ENCODE results near the gene YTHDC2. TPM values are rescaled to one million over a fixed set of nuclear protein-coding genes. Genes with fewer than 3 reads are reported as not detected.

YTHDC2 gene
- polyA plus RNA-seq, 2 donors = 7.5 to 8.9 TPM

GRCh38 chr5:113514289-113514635 is 768 bp downstream of the YTHDC2 start:
- Histone ChIP-seq H3K9me3 (ENCODE audit: control insufficient read depth in 2 of 2, insufficient read depth in 1 of 2, low read depth in 1 of 2, low read length in 1 of 2) (no peaks in the 10 kb centered on the region), H3K36me3 (ENCODE audit: control insufficient read depth in 2 of 2, insufficient read depth in 2 of 2, low read length in 1 of 2) (peaks cover 0 to 2% of the 10 kb centered on the region in 2 donors), H3K4me3 (ENCODE audit: low read depth in 1 of 2, low read length in 2 of 2) (peak overlapping the region; percentile 81 to 90), H3K4me1 (ENCODE audit: control insufficient read depth in 2 of 2, insufficient read depth in 2 of 2, low read length in 1 of 2) (no peaks in the 10 kb centered on the region), H3K27me3 (ENCODE audit: control insufficient read depth in 1 of 2, insufficient read depth in 2 of 2, low read length in 2 of 2) (no peaks in the 10 kb centered on the region), H3K27ac (ENCODE audit: low read depth in 2 of 2, low read length in 1 of 2) (peak overlapping the region in 1 of 2 donors; percentile 97)
- WGBS, 2 donors = 9 to 10% methylated on average over 9 of the region's 9 CpGs

DNA sequence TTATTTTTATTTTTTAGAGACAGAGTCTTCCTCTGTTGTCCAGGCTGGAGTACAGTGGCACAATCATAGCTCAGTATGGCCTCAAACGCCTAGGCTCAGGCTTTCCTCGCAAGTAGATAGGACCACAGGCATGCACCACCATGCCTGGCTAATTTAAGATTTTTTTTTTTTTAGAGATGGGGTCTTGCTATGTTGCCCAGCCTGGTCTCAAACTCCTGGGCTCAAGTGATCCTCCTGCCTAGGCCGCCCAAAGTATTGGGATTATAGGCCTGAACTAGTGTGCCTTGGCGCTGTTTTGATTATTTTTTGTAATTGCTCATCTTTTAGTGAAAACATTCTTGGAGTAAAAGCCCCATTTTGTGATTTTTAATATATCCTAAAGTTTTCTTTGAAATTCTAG is 5.4 kb downstream of the YTHDC2 start:
- Histone ChIP-seq H3K27me3 (ENCODE audit: control insufficient read depth in 1 of 2, insufficient read depth in 2 of 2, low read length in 2 of 2) (no peaks in the 10 kb centered on the region), H3K9me3 (ENCODE audit: control insufficient read depth in 2 of 2, insufficient read depth in 1 of 2, low read depth in 1 of 2, low read length in 1 of 2) (no peaks in the 10 kb centered on the region), H3K4me3 (ENCODE audit: low read depth in 1 of 2, low read length in 2 of 2) (no peak overlapping the region), H3K36me3 (ENCODE audit: control insufficient read depth in 2 of 2, insufficient read depth in 2 of 2, low read length in 1 of 2) (peaks cover 0 to 2% of the 10 kb centered on the region in 2 donors), H3K4me1 (ENCODE audit: control insufficient read depth in 2 of 2, insufficient read depth in 2 of 2, low read length in 1 of 2) (no peaks in the 10 kb centered on the region), H3K27ac (ENCODE audit: low read depth in 2 of 2, low read length in 1 of 2) (no peak overlapping the region)
- WGBS, 2 donors = 96 to 100% methylated on average over 4 of the region's 4 CpGs

- 75 to 88% methylated on average over 2 of the region's 2 CpGs for WGBS, 2 donors
- no peaks in the 10 kb centered on the region for H3K27me3 ChIP-seq (ENCODE audit: control insufficient read depth in 1 of 2, insufficient read depth in 2 of 2, low read length in 2 of 2)
- no peaks in the 10 kb centered on the region for H3K9me3 ChIP-seq (ENCODE audit: control insufficient read depth in 2 of 2, insufficient read depth in 1 of 2, low read depth in 1 of 2, low read length in 1 of 2)
- no peak overlapping the region for H3K27ac ChIP-seq (ENCODE audit: low read depth in 2 of 2, low read length in 1 of 2)
- H3K4me3 ChIP-seq (ENCODE audit: low read depth in 1 of 2, low read length in 2 of 2) = no peak overlapping the region
- peaks cover 0 to 2% of the 10 kb centered on the region in 2 donors for H3K36me3 ChIP-seq (ENCODE audit: control insufficient read depth in 2 of 2, insufficient read depth in 2 of 2, low read length in 1 of 2)
- no peaks in the 10 kb centered on the region for H3K4me1 ChIP-seq (ENCODE audit: control insufficient read depth in 2 of 2, insufficient read depth in 2 of 2, low read length in 1 of 2)
Measured at GRCh38 chr5:113519412-113519811, 5.9 kb downstream of the YTHDC2 start.

DNA sequence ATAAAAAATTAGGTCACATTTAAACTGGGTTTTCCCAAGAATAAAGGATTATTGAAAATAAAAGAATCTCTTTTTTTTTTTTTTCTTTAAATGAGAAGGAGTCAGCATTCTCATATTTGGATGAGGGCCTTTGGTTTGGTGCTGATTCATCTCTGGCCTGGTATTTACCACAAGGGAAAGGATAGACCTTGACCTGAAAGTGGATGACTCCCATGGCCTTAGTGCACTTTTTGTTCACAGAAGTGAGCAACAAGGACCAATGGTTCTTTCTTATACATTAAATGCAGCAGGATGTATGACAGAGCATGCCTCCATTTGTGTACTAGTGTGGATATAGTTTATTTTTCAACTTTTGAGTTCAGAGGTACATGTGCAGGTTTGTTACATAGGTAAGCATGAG is 6.9 kb downstream of the YTHDC2 start:
- Histone ChIP-seq H3K36me3 (ENCODE audit: control insufficient read depth in 2 of 2, insufficient read depth in 2 of 2, low read length in 1 of 2) (peaks cover 0 to 2% of the 10 kb centered on the region in 2 donors), H3K27me3 (ENCODE audit: control insufficient read depth in 1 of 2, insufficient read depth in 2 of 2, low read length in 2 of 2) (no peaks in the 10 kb centered on the region), H3K27ac (ENCODE audit: low read depth in 2 of 2, low read length in 1 of 2) (no peak overlapping the region), H3K4me1 (ENCODE audit: control insufficient read depth in 2 of 2, insufficient read depth in 2 of 2, low read length in 1 of 2) (no peaks in the 10 kb centered on the region), H3K9me3 (ENCODE audit: control insufficient read depth in 2 of 2, insufficient read depth in 1 of 2, low read depth in 1 of 2, low read length in 1 of 2) (no peaks in the 10 kb centered on the region), H3K4me3 (ENCODE audit: low read depth in 1 of 2, low read length in 2 of 2) (no peak overlapping the region)

DNA sequence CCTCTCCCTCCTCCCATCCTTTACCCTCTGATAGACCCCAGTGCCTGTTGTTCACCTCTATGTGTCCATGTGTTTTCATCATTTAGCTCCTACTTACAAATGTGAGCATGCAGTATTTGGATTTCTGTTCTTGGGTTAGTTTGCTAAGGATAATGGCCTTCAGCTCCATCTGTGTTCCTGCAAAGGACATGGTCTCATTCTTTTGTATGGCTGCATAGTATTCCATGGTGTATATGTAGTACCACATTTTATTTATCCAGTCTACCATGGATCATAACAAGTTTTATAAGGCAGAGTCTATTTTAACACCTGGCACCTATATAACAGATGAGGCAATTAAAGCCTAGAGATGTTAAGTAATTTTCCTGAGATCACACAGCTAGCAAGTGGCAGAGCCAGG is 7.4 kb downstream of the YTHDC2 start:
- Histone ChIP-seq H3K27ac (ENCODE audit: low read depth in 2 of 2, low read length in 1 of 2) (no peak overlapping the region), H3K9me3 (ENCODE audit: control insufficient read depth in 2 of 2, insufficient read depth in 1 of 2, low read depth in 1 of 2, low read length in 1 of 2) (no peaks in the 10 kb centered on the region), H3K36me3 (ENCODE audit: control insufficient read depth in 2 of 2, insufficient read depth in 2 of 2, low read length in 1 of 2) (peaks cover 0 to 2% of the 10 kb centered on the region in 2 donors), H3K4me3 (ENCODE audit: low read depth in 1 of 2, low read length in 2 of 2) (no peak overlapping the region), H3K4me1 (ENCODE audit: control insufficient read depth in 2 of 2, insufficient read depth in 2 of 2, low read length in 1 of 2) (no peaks in the 10 kb centered on the region), H3K27me3 (ENCODE audit: control insufficient read depth in 1 of 2, insufficient read depth in 2 of 2, low read length in 2 of 2) (no peaks in the 10 kb centered on the region)

- 76 to 84% methylated on average over 2 of the region's 2 CpGs for WGBS, 2 donors
- Histone ChIP-seq H3K9me3 (ENCODE audit: control insufficient read depth in 2 of 2, insufficient read depth in 1 of 2, low read depth in 1 of 2, low read length in 1 of 2) (no peaks in the 10 kb centered on the region), H3K4me1 (ENCODE audit: control insufficient read depth in 2 of 2, insufficient read depth in 2 of 2, low read length in 1 of 2) (no peaks in the 10 kb centered on the region), H3K36me3 (ENCODE audit: control insufficient read depth in 2 of 2, insufficient read depth in 2 of 2, low read length in 1 of 2) (no peaks in the 10 kb centered on the region), H3K27ac (ENCODE audit: low read depth in 2 of 2, low read length in 1 of 2) (no peak overlapping the region), H3K27me3 (ENCODE audit: control insufficient read depth in 1 of 2, insufficient read depth in 2 of 2, low read length in 2 of 2) (no peaks in the 10 kb centered on the region), H3K4me3 (ENCODE audit: low read depth in 1 of 2, low read length in 2 of 2) (no peak overlapping the region)
Measured at GRCh38 chr5:113523168-113523567, 9.7 kb downstream of the YTHDC2 start.

- no peaks in the 10 kb centered on the region for H3K36me3 ChIP-seq (ENCODE audit: control insufficient read depth in 2 of 2, insufficient read depth in 2 of 2, low read length in 1 of 2)
- no peaks in the 10 kb centered on the region for H3K4me1 ChIP-seq (ENCODE audit: control insufficient read depth in 2 of 2, insufficient read depth in 2 of 2, low read length in 1 of 2)
- H3K9me3 ChIP-seq (ENCODE audit: control insufficient read depth in 2 of 2, insufficient read depth in 1 of 2, low read depth in 1 of 2, low read length in 1 of 2) = no peaks in the 10 kb centered on the region
- H3K4me3 ChIP-seq (ENCODE audit: low read depth in 1 of 2, low read length in 2 of 2) = no peak overlapping the region
- WGBS, 2 donors = 69 to 74% methylated on average over 2 of the region's 2 CpGs
- no peak overlapping the region for H3K27ac ChIP-seq (ENCODE audit: low read depth in 2 of 2, low read length in 1 of 2)
- H3K27me3 ChIP-seq (ENCODE audit: control insufficient read depth in 1 of 2, insufficient read depth in 2 of 2, low read length in 2 of 2) = no peaks in the 10 kb centered on the region
Measured at GRCh38 chr5:113524927-113525326, 11.4 kb downstream of the YTHDC2 start.

- Histone ChIP-seq H3K9me3 (ENCODE audit: control insufficient read depth in 2 of 2, insufficient read depth in 1 of 2, low read depth in 1 of 2, low read length in 1 of 2) (peaks cover 0 to 2% of the 10 kb centered on the region in 2 donors), H3K36me3 (ENCODE audit: control insufficient read depth in 2 of 2, insufficient read depth in 2 of 2, low read length in 1 of 2) (no peaks in the 10 kb centered on the region), H3K4me3 (ENCODE audit: low read depth in 1 of 2, low read length in 2 of 2) (no peak overlapping the region), H3K27me3 (ENCODE audit: control insufficient read depth in 1 of 2, insufficient read depth in 2 of 2, low read length in 2 of 2) (no peaks in the 10 kb centered on the region), H3K27ac (ENCODE audit: low read depth in 2 of 2, low read length in 1 of 2) (no peak overlapping the region), H3K4me1 (ENCODE audit: control insufficient read depth in 2 of 2, insufficient read depth in 2 of 2, low read length in 1 of 2) (no peaks in the 10 kb centered on the region)
- WGBS, 2 donors = 91 to 93% methylated on average over 4 of the region's 4 CpGs
Measured at GRCh38 chr5:113526421-113526820, 12.9 kb downstream of the YTHDC2 start.

DNA sequence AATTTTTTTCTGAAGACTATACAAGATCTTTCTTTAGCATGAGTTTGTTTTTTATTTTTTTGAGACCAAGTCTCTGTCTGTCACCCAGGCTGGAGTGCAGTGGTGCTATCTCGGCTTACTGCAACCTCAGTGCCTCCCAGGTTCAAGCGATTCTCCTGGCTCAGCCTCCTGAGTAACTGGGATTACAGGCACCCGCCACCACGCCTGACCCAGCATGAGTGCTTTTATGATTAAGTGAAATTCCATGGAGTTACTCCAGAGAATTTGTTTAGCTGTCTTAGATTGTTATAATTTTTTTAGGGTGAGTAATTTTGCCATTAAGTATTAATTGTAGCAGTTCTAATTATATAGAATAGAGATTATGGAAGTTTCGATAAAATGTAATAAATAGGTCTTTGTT is 14.3 kb downstream of the YTHDC2 start:
- no peak overlapping the region for H3K27ac ChIP-seq (ENCODE audit: low read depth in 2 of 2, low read length in 1 of 2)
- H3K4me3 ChIP-seq (ENCODE audit: low read depth in 1 of 2, low read length in 2 of 2) = no peak overlapping the region
- peaks cover 0 to 2% of the 10 kb centered on the region in 2 donors for H3K9me3 ChIP-seq (ENCODE audit: control insufficient read depth in 2 of 2, insufficient read depth in 1 of 2, low read depth in 1 of 2, low read length in 1 of 2)
- H3K4me1 ChIP-seq (ENCODE audit: control insufficient read depth in 2 of 2, insufficient read depth in 2 of 2, low read length in 1 of 2) = no peaks in the 10 kb centered on the region
- 85 to 89% methylated on average over 5 of the region's 5 CpGs for WGBS, 2 donors
- H3K27me3 ChIP-seq (ENCODE audit: control insufficient read depth in 1 of 2, insufficient read depth in 2 of 2, low read length in 2 of 2) = no peaks in the 10 kb centered on the region
- no peaks in the 10 kb centered on the region for H3K36me3 ChIP-seq (ENCODE audit: control insufficient read depth in 2 of 2, insufficient read depth in 2 of 2, low read length in 1 of 2)

- 91 to 100% methylated on average over 2 of the region's 2 CpGs for WGBS, 2 donors
- Histone ChIP-seq H3K27ac (ENCODE audit: low read depth in 2 of 2, low read length in 1 of 2) (no peak overlapping the region), H3K9me3 (ENCODE audit: control insufficient read depth in 2 of 2, insufficient read depth in 1 of 2, low read depth in 1 of 2, low read length in 1 of 2) (peaks cover 0 to 2% of the 10 kb centered on the region in 2 donors), H3K27me3 (ENCODE audit: control insufficient read depth in 1 of 2, insufficient read depth in 2 of 2, low read length in 2 of 2) (no peaks in the 10 kb centered on the region), H3K36me3 (ENCODE audit: control insufficient read depth in 2 of 2, insufficient read depth in 2 of 2, low read length in 1 of 2) (no peaks in the 10 kb centered on the region), H3K4me3 (ENCODE audit: low read depth in 1 of 2, low read length in 2 of 2) (no peak overlapping the region), H3K4me1 (ENCODE audit: control insufficient read depth in 2 of 2, insufficient read depth in 2 of 2, low read length in 1 of 2) (no peaks in the 10 kb centered on the region)
Measured at GRCh38 chr5:113531481-113532159, 18.1 kb downstream of the YTHDC2 start.
